Measurements from ENCODE around the gene NECTIN2.

NECTIN2 gene

GRCh38 chr19:44845612-44846454, at the start of gene NECTIN2:
TSS of gene NECTIN2 (plus strand) at chr19:44846297. CDS start at chr19:44846526, 229 bp downstream.
- Histone ChIP-seq H3K4me3 (ENCODE audit: low read depth, low read length, poor library complexity, severe bottlenecking) (peak within 1 kb of the TSS; percentile 55), H3K9me2 (ENCODE audit: low read depth, low read length) (no peaks in the 10 kb centered on the region), H3F3A (ENCODE audit: insufficient read depth, low read length) (no peaks in the 10 kb centered on the region), H3K4me1 (ENCODE audit: insufficient read depth, low read length, severe bottlenecking) (peaks cover 12% of the 10 kb centered on the region), H3K79me2 (ENCODE audit: insufficient read depth, low read length) (no peaks in the 10 kb centered on the region), H3K4me2 (ENCODE audit: low read length) (peak within 1 kb of the TSS; percentile 72), H3K27me3 (ENCODE audit: insufficient read depth, low read length) (no peaks in the 10 kb centered on the region), H4K20me1 (ENCODE audit: insufficient read depth, low read length) (no peaks in the 10 kb centered on the region), H3K27ac (ENCODE audit: low read depth, low read length, poor library complexity, severe bottlenecking) (no peak within 1 kb of the TSS), H3K36me3 (ENCODE audit: insufficient read depth, low read length) (no peaks in the 10 kb centered on the region), H2AFZ (ENCODE audit: low read length) (no peak within 1 kb of the TSS), H3K9me3 (ENCODE audit: low read length) (no peaks in the 10 kb centered on the region), H3K9ac (ENCODE audit: low read length) (no peak within 1 kb of the TSS)
- TF ChIP-seq EZH2 (IDR thresholded peaks at IDR 0.05; ENCODE audit: borderline replicate concordance, low read length) (no peak), CTCF (IDR thresholded peaks at IDR 0.05; ENCODE audit: low read length) (peak; percentile 94)

- H3K9ac ChIP-seq (ENCODE audit: low read length), result no peak overlapping the region
- H3K4me2 ChIP-seq (ENCODE audit: low read length), result no peak overlapping the region
- H3F3A ChIP-seq (ENCODE audit: insufficient read depth, low read length), result no peaks in the 10 kb centered on the region
- peaks cover 10% of the 10 kb centered on the region; the same call in 1 of the 2 replicates for H3K27me3 ChIP-seq (ENCODE audit: insufficient read depth, low read length)
- no peak overlapping the region for H3K4me3 ChIP-seq (ENCODE audit: low read depth, low read length, poor library complexity, severe bottlenecking)
- no peaks in the 10 kb centered on the region for H4K20me1 ChIP-seq (ENCODE audit: insufficient read depth, low read length)
- H2AFZ ChIP-seq (ENCODE audit: low read length), result no peak overlapping the region
- H3K9me3 ChIP-seq (ENCODE audit: low read length), result no peaks in the 10 kb centered on the region
- H3K9me2 ChIP-seq (ENCODE audit: low read depth, low read length), result no peaks in the 10 kb centered on the region
- H3K79me2 ChIP-seq (ENCODE audit: insufficient read depth, low read length), result no peaks in the 10 kb centered on the region
- no peaks in the 10 kb centered on the region for H3K4me1 ChIP-seq (ENCODE audit: insufficient read depth, low read length, severe bottlenecking)
- no peak for TF ChIP-seq EZH2 (IDR thresholded peaks at IDR 0.05; ENCODE audit: borderline replicate concordance, low read length)
- TF ChIP-seq CTCF (IDR thresholded peaks at IDR 0.05; ENCODE audit: low read length), result no peak
- H3K27ac ChIP-seq (ENCODE audit: low read depth, low read length, poor library complexity, severe bottlenecking), result no peak overlapping the region
- no peaks in the 10 kb centered on the region for H3K36me3 ChIP-seq (ENCODE audit: insufficient read depth, low read length)
These were observed 49.4 kb upstream of the NECTIN2 start for GRCh38 chr19:44796701-44797115.

- H2AFZ ChIP-seq (ENCODE audit: low read length), result no peak overlapping the region
- no peaks in the 10 kb centered on the region for H3K4me1 ChIP-seq (ENCODE audit: insufficient read depth, low read length, severe bottlenecking)
- no peaks in the 10 kb centered on the region for H4K20me1 ChIP-seq (ENCODE audit: insufficient read depth, low read length)
- no peak overlapping the region for H3K4me3 ChIP-seq (ENCODE audit: low read depth, low read length, poor library complexity, severe bottlenecking)
- no peaks in the 10 kb centered on the region for H3F3A ChIP-seq (ENCODE audit: insufficient read depth, low read length)
- no peak overlapping the region for H3K27ac ChIP-seq (ENCODE audit: low read depth, low read length, poor library complexity, severe bottlenecking)
- no peaks in the 10 kb centered on the region for H3K9me3 ChIP-seq (ENCODE audit: low read length)
- peaks cover 10% of the 10 kb centered on the region; the same call in 1 of the 2 replicates for H3K27me3 ChIP-seq (ENCODE audit: insufficient read depth, low read length)
- H3K9ac ChIP-seq (ENCODE audit: low read length), result no peak overlapping the region
- H3K4me2 ChIP-seq (ENCODE audit: low read length), result no peak overlapping the region
- H3K79me2 ChIP-seq (ENCODE audit: insufficient read depth, low read length), result no peaks in the 10 kb centered on the region
- no peaks in the 10 kb centered on the region for H3K36me3 ChIP-seq (ENCODE audit: insufficient read depth, low read length)
- no peaks in the 10 kb centered on the region for H3K9me2 ChIP-seq (ENCODE audit: low read depth, low read length)
- TF ChIP-seq CTCF (IDR thresholded peaks at IDR 0.05; ENCODE audit: low read length) (no peak), EZH2 (IDR thresholded peaks at IDR 0.05; ENCODE audit: borderline replicate concordance, low read length) (no peak)
These were observed 46.3 kb upstream of the NECTIN2 start for GRCh38 chr19:44799627-44800346.
